ENCODE data around the gene FGR. TPM values are rescaled to one million over a fixed set of nuclear protein-coding genes. Genes with fewer than 3 reads are reported as not detected.
A peak's percentile ranks its signal among the peaks of the same experiment; 100 is the strongest.

Gene FGR
- total and polyA plus RNA-seq, 2 of the 13 experiments (the other 11 are each of a cell fraction or from before 2014, with no cell fraction given): not detected

- TF ChIP-seq ZNF281 (CRISPR knock-in tag; IDR thresholded peaks at IDR 0.05; ENCODE audit: borderline replicate concordance) (peak; percentile 50; the same call in 1 of the 2 replicates), RFX5 (IDR thresholded peaks at IDR 0.05; ENCODE audit: low read depth, low read length) (no peak), ZNF790 (CRISPR knock-in tag; IDR thresholded peaks at IDR 0.05; ENCODE audit: borderline replicate concordance) (no peak), SMARCE1 (IDR thresholded peaks at IDR 0.05; ENCODE audit: borderline replicate concordance) (no peak), SP1 (IDR thresholded peaks at IDR 0.05) (no peak), SP1 (CRISPR knock-in tag; IDR thresholded peaks at IDR 0.05) (no peak), ZNF33B (CRISPR knock-in tag; IDR thresholded peaks at IDR 0.05) (no peak), PATZ1 (CRISPR knock-in tag; IDR thresholded peaks at IDR 0.05) (peak; percentile 79; the same call in 1 of the 2 replicates), ZNF740 (CRISPR knock-in tag; IDR thresholded peaks at IDR 0.05) (peak; percentile 78), ZNF629 (CRISPR knock-in tag; conservative IDR thresholded peaks at IDR 0.05) (no peak), TEAD3 (CRISPR knock-in tag; optimal IDR thresholded peaks at IDR 0.05; ENCODE audit: borderline replicate concordance) (peak; percentile 41), HNF4A (CRISPR knock-in tag; IDR thresholded peaks at IDR 0.05) (no peak), ZNF773 (CRISPR knock-in tag; IDR thresholded peaks at IDR 0.05; ENCODE audit: borderline replicate concordance) (no peak), NR2C2 (CRISPR knock-in tag; IDR thresholded peaks at IDR 0.05; ENCODE audit: borderline replicate concordance) (no peak), PAF1 (CRISPR knock-in tag; IDR thresholded peaks at IDR 0.05) (no peak), ZNF652 (CRISPR knock-in tag; IDR thresholded peaks at IDR 0.05; ENCODE audit: borderline replicate concordance, low read depth) (peak; percentile 92)
- no peak for FAIRE-seq
- Histone ChIP-seq H3K79me2 (ENCODE audit: insufficient read depth, low read length) (peaks cover 31% of the 10 kb centered on the region), H3K9me3 (ENCODE audit: low read length) (no peaks in the 10 kb centered on the region), H3K4me1 (ENCODE audit: insufficient read depth, low read length) (peaks cover 91% of the 10 kb centered on the region), H3K27ac (ENCODE audit: extremely low read length, insufficient read depth, low read length) (peak overlapping the region; percentile 58), H2AFZ (ENCODE audit: low read length) (no peak overlapping the region), H4K20me1 (ENCODE audit: insufficient read depth, low read length) (peaks cover 15% of the 10 kb centered on the region), H3K4me3 (replicated peaks in 1 of 3; ENCODE audit: insufficient read depth in 1 of 3, low read depth in 2 of 3, low read length in 3 of 3) (0 out of 6 replicates have a peak overlapping the region, but pooled peaks of 1 of the 3 experiments have one; percentile 66), H3K27me3 (ENCODE audit: control insufficient read depth in 1 of 2, insufficient read depth in 2 of 2, low read length in 2 of 2) (no peaks in the 10 kb centered on the region), H3K4me2 (ENCODE audit: low read depth, low read length) (peak overlapping the region; percentile 95), H3K9ac (ENCODE audit: insufficient read depth, low read depth, low read length) (0 out of 2 replicates have a peak overlapping the region, but pooled peaks have one; percentile 30), H3K36me3 (replicated peaks in 1 of 2; ENCODE audit: control insufficient read depth in 1 of 2, insufficient read depth in 2 of 2, low read length in 2 of 2) (no peaks in the 10 kb centered on the region)
- WGBS (ENCODE audit: low lambda C conversion rate): 39% methylated on average over 3 of the region's 3 CpGs
- CTCF ChIA-PET (ENCODE audit: low intra/inter-chr PET ratio, low total read pairs): interaction anchor here (1.3 kb wide), 1 partner anchor 14 kb away, joined by 3 read pairs; no protein-coding TSS in a partner anchor
- intact Hi-C loops (cut with micrococcal nuclease; ENCODE audit: unreplicated experiment): loop anchor here (5.0 kb wide), 1 partner anchor 43 kb away; no protein-coding TSS in a partner anchor
- BruUV-seq (replicated peaks): no TSS peak
- ATAC-seq: no peak
- POLR2A ChIA-PET: interaction anchor here (0.9 to 4.2 kb wide), 7 partner anchors 11 to 81 kb away, joined by 3 to 30 read pairs (median 5); partner anchors contain the start of gene WASF2
- in situ Hi-C loops (cut with HindIII; ENCODE audit: extremely low pct_ligation_motif_present, low pct_unique_long_range_greater_than_20kb): no loop called here
- peak; percentile 35 for DNase-seq (ENCODE audit: low spot score)
These were observed 64.2 kb downstream of the FGR start for GRCh38 chr1:27570784-27571183.
